Uterus (tissue), 2 donors: ENCODE data around the gene CCDC157.

ENCODE experiments used
- POLR2A ChIP-seq, 2 donors: fragments of 450-650 bp; IDR thresholded peaks; one replicate each; pipeline ENCODE4 v1.6.1; 2016; ENCODE audit warnings: antibody characterized with exemption in 2 of 2, mild to moderate bottlenecking in 1 of 2, moderate library complexity in 1 of 2
- TF ChIP-seq, protein P1 (sequence below), 4 experiments: fragments of 200-600 bp in 2 of 4; fragments of 450-650 bp in 2 of 4; sonication (generic) in 2 of 4; IDR thresholded peaks; one replicate each; pipeline ENCODE4 v1.5.1; 2016 to 2019; ENCODE audit warnings: antibody characterized with exemption in 4 of 4, mild to moderate bottlenecking in 2 of 4, moderate library complexity in 1 of 4

DNA sequence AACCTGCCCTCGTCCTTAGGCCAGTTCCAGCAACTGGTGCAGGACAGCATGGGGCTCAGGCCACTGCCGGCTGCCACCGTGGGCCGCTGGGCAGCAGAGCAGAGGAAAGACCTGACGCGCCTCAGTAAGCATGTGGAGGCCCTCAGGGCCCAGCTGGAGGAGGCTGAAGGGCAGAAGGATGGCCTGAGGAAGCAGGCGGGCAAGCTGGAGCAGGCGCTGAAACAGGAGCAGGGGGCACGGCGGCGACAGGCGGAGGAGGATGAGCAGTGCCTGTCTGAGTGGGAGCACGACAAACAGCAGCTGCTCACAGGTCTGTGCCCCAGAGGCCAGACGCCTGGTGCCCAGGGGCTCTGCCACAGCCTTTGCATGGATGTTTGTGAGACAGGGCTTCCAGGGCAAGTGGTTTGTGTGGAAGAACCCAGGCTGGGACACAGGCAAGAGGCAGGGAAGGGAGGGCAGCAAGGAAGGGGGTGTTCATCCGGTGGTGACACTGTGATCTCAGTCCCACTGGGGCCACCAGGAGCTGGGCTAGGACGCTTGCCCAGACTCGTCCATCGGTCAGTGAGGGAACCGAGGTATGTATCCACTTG, 13.9 kb downstream of the CCDC157 start:
- TF ChIP-seq, protein P1, sequence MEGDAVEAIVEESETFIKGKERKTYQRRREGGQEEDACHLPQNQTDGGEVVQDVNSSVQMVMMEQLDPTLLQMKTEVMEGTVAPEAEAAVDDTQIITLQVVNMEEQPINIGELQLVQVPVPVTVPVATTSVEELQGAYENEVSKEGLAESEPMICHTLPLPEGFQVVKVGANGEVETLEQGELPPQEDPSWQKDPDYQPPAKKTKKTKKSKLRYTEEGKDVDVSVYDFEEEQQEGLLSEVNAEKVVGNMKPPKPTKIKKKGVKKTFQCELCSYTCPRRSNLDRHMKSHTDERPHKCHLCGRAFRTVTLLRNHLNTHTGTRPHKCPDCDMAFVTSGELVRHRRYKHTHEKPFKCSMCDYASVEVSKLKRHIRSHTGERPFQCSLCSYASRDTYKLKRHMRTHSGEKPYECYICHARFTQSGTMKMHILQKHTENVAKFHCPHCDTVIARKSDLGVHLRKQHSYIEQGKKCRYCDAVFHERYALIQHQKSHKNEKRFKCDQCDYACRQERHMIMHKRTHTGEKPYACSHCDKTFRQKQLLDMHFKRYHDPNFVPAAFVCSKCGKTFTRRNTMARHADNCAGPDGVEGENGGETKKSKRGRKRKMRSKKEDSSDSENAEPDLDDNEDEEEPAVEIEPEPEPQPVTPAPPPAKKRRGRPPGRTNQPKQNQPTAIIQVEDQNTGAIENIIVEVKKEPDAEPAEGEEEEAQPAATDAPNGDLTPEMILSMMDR (IDR thresholded peaks at IDR 0.05), result no peak
- TF ChIP-seq POLR2A (IDR thresholded peaks at IDR 0.05), result no peak
